SK-N-SH (cell line): Measurements from ENCODE around the gene UNK. TPM values are rescaled to one million over a fixed set of nuclear protein-coding genes. Genes with fewer than 3 reads are reported as not detected.

Source experiments
- CTCF ChIA-PET: fragments of 300-600, 350-600 bp; formaldehyde crosslinking; extraction: SDS; loops from one replicate; lab custom pipeline; 2021; lab: Yijun Ruan, JAX
- POLR2A ChIA-PET: fragments of 350-600 bp; sonication (Branson Sonifier 250); formaldehyde crosslinking; extraction: SDS; loops from one replicate; lab custom pipeline; 2020; ENCODE audit warnings: antibody characterized with exemption, inconsistent platforms; lab: Yijun Ruan, JAX
- DNase-seq: peaks from one replicate; pipeline ENCODE4 v3.0.0; 2012
- H2AFZ ChIP-seq: fragments of 200-600 bp; sonication (generic); 2 replicates; pipeline ENCODE4 v1.8.1; 2016; ENCODE audit warnings: antibody characterized with exemption, mild to moderate bottlenecking, low read depth
- H3F3A ChIP-seq: fragments of 200-600 bp; sonication (generic); replicated peaks from 2 replicates; pipeline ENCODE3; 2016; ENCODE audit warnings: antibody characterized with exemption, mild to moderate bottlenecking; ENCODE audit not compliant: insufficient read depth
- H3K27ac ChIP-seq, 2 experiments: fragments of 200-500 bp in 1 of 2; fragments of 200-600 bp in 1 of 2; sonication (Bioruptor generic) in 1 of 2; sonication (generic), shearing (Covaris generic) in 1 of 2; 2 replicates each; pipeline versions ENCODE4 v1.5.1 to v1.6.1; 2014 to 2016; ENCODE audit warnings: low read depth in 2 of 2, inconsistent platforms in 1 of 2, low read length in 1 of 2, mild to moderate bottlenecking in 1 of 2, mixed read lengths in 1 of 2
- H3K27me3 ChIP-seq: fragments of 200-600 bp; sonication (generic), shearing (Covaris generic); 2 replicates; pipeline ENCODE4 v1.6.1; 2016; ENCODE audit warnings: mixed run types; ENCODE audit not compliant: insufficient read depth
- H3K36me3 ChIP-seq, 2 experiments: fragments of 200-500 bp in 1 of 2; fragments of 200-600 bp in 1 of 2; sonication (Bioruptor generic) in 1 of 2; sonication (generic) in 1 of 2; replicated peaks in 1 of 2; 2 replicates each; pipeline versions ENCODE3 to v1.5.1; 2014 to 2016; ENCODE audit warnings: low read length in 1 of 2, mild to moderate bottlenecking in 1 of 2; ENCODE audit not compliant: insufficient read depth in 2 of 2, control insufficient read depth in 1 of 2
- H3K4me1 ChIP-seq, 2 experiments: fragments of 200-500 bp in 1 of 2; fragments of 200-600 bp in 1 of 2; sonication (Bioruptor generic) in 1 of 2; sonication (generic), shearing (Covaris generic) in 1 of 2; 2 replicates each; pipeline versions ENCODE4 v1.5.1 to v1.6.1; 2014 to 2016; ENCODE audit warnings: low read depth in 1 of 2, low read length in 1 of 2, mixed run types in 1 of 2; ENCODE audit not compliant: insufficient read depth in 2 of 2, control insufficient read depth in 1 of 2
- H3K4me2 ChIP-seq: fragments of 200-600 bp; sonication (generic), shearing (Covaris generic); 2 replicates; pipeline ENCODE4 v1.6.1; 2017; ENCODE audit warnings: mixed run types
- H3K4me3 ChIP-seq, 2 experiments: fragments of 200-500 bp in 1 of 2; fragments of 200-600 bp in 1 of 2; sonication (Bioruptor generic) in 1 of 2; sonication (generic), shearing (Covaris generic) in 1 of 2; 2 replicates each; pipeline versions ENCODE4 v1.5.1 to v1.8.1; 2014 to 2016; ENCODE audit warnings: low read depth in 2 of 2, inconsistent platforms in 1 of 2, low read length in 1 of 2, mild to moderate bottlenecking in 1 of 2, mixed read lengths in 1 of 2, moderate library complexity in 1 of 2
- H3K79me2 ChIP-seq: fragments of 200-600 bp; sonication (generic); 2 replicates; pipeline ENCODE4 v1.8.1; 2017; ENCODE audit warnings: mild to moderate bottlenecking; ENCODE audit not compliant: insufficient read depth
- H3K9ac ChIP-seq: fragments of 200-600 bp; sonication (generic); 2 replicates; pipeline ENCODE4 v1.6.1; 2017; ENCODE audit warnings: mixed run types
- H3K9me2 ChIP-seq: fragments of 200-600 bp; sonication (generic); 2 replicates; pipeline ENCODE4 v1.6.1; 2017; ENCODE audit warnings: mixed run types
- H3K9me3 ChIP-seq: fragments of 200-600 bp; sonication (generic); 2 replicates; pipeline ENCODE4 v1.6.1; 2017; ENCODE audit warnings: mixed run types, mild to moderate bottlenecking, moderate library complexity
- H4K20me1 ChIP-seq: fragments of 200-600 bp; sonication (generic); 2 replicates; pipeline ENCODE4 v1.6.1; 2017; ENCODE audit warnings: mild to moderate bottlenecking, mixed run types; ENCODE audit not compliant: insufficient read depth
- CHD2 ChIP-seq: fragments of 150-350 bp; IDR thresholded peaks from 2 replicates; pipeline ENCODE4 v1.6.1; 2018; ENCODE audit warnings: low read length; ENCODE audit not compliant: partially characterized antibody
- FOSL2 ChIP-seq: IDR thresholded peaks from 2 replicates; pipeline ENCODE4 v1.4.0; 2012; ENCODE audit warnings: low read depth, mild to moderate bottlenecking, moderate library complexity, borderline replicate concordance
- FOXM1 ChIP-seq: IDR thresholded peaks from 2 replicates; pipeline ENCODE4 v1.4.0; 2012; ENCODE audit warnings: low read depth, mild to moderate bottlenecking
- GABPA ChIP-seq: IDR thresholded peaks from 2 replicates; pipeline ENCODE4 v1.4.0; 2012; ENCODE audit warnings: low read depth, mild to moderate bottlenecking
- JUND ChIP-seq: IDR thresholded peaks from 2 replicates; pipeline ENCODE4 v1.4.0; 2012
- MXI1 ChIP-seq: IDR thresholded peaks from 2 replicates; pipeline ENCODE4 v1.6.1; 2012; ENCODE audit warnings: mild to moderate bottlenecking, low read depth, low read length, improper control_type of control experiment
- NFIC ChIP-seq: IDR thresholded peaks from 2 replicates; pipeline ENCODE4 v1.4.0; 2012; ENCODE audit warnings: borderline replicate concordance
- NRF1 ChIP-seq: IDR thresholded peaks from 2 replicates; pipeline ENCODE4 v1.6.1; 2012; ENCODE audit warnings: low read depth, mild to moderate bottlenecking, low read length
- RCOR1 ChIP-seq: fragments of 150-350 bp; IDR thresholded peaks from 2 replicates; pipeline ENCODE4 v1.6.1; 2017; ENCODE audit warnings: antibody characterized with exemption, low read length
- RXRA ChIP-seq: IDR thresholded peaks from 2 replicates; pipeline ENCODE4 v1.4.0; 2012; ENCODE audit warnings: low read depth, mild to moderate bottlenecking, borderline replicate concordance
- SIN3A ChIP-seq: IDR thresholded peaks from 2 replicates; pipeline ENCODE4 v1.6.1; 2012; ENCODE audit warnings: low read depth, mild to moderate bottlenecking, low read length, moderate library complexity, borderline replicate concordance
- TCF12 ChIP-seq: IDR thresholded peaks from 2 replicates; pipeline ENCODE4 v1.4.0; 2012
- TEAD4 ChIP-seq: IDR thresholded peaks from 2 replicates; pipeline ENCODE4 v1.4.0; 2012; ENCODE audit warnings: mild to moderate bottlenecking, borderline replicate concordance; ENCODE audit not compliant: insufficient read depth
- YY1 ChIP-seq: IDR thresholded peaks from 2 replicates; pipeline ENCODE4 v1.4.0; 2012; ENCODE audit warnings: low read depth, mild to moderate bottlenecking
- WGBS: methylation state at CpG from one replicate; pipeline ENCODE4 v1.1.6; 2017; ENCODE audit warnings: low lambda C conversion rate; 5-methylcytosine and 5-hydroxymethylcytosine counted together
- polyA plus RNA-seq, 3 experiments: library from polyadenylated mRNA; depleted of rRNA; stranded (reverse); fragments of >200 nt; gene quantifications; 2 replicates each; pipeline ENCODE4 v1.2.3, GENCODE V29; 2012
- TF ChIP-seq, protein P1 (sequence below): IDR thresholded peaks from 2 replicates; pipeline ENCODE4 v1.4.0; 2012; ENCODE audit warnings: low read depth
- TF ChIP-seq, protein P2 (sequence below): IDR thresholded peaks from 2 replicates; pipeline ENCODE4 v1.4.0; 2012; ENCODE audit warnings: low read depth, borderline replicate concordance
- TF ChIP-seq, protein P3 (sequence below): IDR thresholded peaks from 2 replicates; pipeline ENCODE4 v1.4.0; 2012; ENCODE audit warnings: low read depth, borderline replicate concordance
- TF ChIP-seq, protein P4 (sequence below): fragments of 150-350 bp; IDR thresholded peaks from 2 replicates; pipeline ENCODE4 v1.6.1; 2016; ENCODE audit warnings: mild to moderate bottlenecking, low read depth, low read length
- TF ChIP-seq, protein P5 (sequence below): IDR thresholded peaks from 2 replicates; pipeline ENCODE4; 2012

Gene UNK
- polyA plus RNA-seq, 1 of the 3 experiments (the other 2 are of a cell fraction), result 24.8 TPM

DNA sequence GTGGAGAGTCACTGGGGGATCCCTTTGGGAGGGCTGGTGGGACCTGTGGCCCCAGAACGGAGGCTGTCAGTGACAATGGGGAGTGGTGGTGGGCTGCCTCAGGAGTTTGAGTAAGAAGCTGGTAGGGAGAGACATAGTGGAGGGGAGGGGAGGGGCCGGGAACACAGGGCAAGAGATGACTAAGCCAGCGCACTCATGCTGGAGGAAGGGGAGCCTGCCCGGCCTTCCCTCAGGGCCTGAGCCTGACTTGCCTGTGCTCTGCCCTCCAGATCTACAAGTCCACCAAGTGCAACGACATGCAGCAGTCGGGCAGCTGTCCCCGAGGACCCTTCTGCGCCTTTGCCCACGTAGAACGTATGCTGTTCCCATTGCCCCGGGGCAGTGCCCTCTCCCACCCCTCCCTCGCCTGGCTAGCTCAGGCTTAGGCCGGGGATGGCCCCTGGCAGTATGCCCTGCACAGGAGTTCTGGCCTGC is 30.3 kb downstream of the UNK start:
- Histone ChIP-seq H3K4me3 (no peak overlapping the region), H3K27ac (peak overlapping the region; percentile 29 to 63; a peak in 3 of 4 replicates), H3K27me3 (no peaks in the 10 kb centered on the region), H3K36me3 (peaks cover 20 to 63% of the 10 kb centered on the region in 2 experiments), H3K4me2 (no peak overlapping the region), H3K9me3 (no peaks in the 10 kb centered on the region), H2AFZ (peak overlapping the region; percentile 57; the same call in 1 of the 2 replicates), H4K20me1 (no peaks in the 10 kb centered on the region), H3K4me1 (peaks cover 0 to 10% of the 10 kb centered on the region in 2 experiments; a peak in 3 of 4 replicates), H3K9me2 (no peaks in the 10 kb centered on the region), H3K79me2 (no peaks in the 10 kb centered on the region), H3F3A (peaks cover 9% of the 10 kb centered on the region), H3K9ac (peak overlapping the region; percentile 61)
- peak; percentile 47 for DNase-seq
- WGBS, result 59% methylated on average over 13 of the region's 13 CpGs
- TF ChIP-seq NFIC, result peak; percentile 43; the same call in 1 of the 2 replicates
- TF ChIP-seq, protein P1, sequence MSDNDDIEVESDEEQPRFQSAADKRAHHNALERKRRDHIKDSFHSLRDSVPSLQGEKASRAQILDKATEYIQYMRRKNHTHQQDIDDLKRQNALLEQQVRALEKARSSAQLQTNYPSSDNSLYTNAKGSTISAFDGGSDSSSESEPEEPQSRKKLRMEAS, result peak; percentile 73
- TF ChIP-seq, protein P2, sequence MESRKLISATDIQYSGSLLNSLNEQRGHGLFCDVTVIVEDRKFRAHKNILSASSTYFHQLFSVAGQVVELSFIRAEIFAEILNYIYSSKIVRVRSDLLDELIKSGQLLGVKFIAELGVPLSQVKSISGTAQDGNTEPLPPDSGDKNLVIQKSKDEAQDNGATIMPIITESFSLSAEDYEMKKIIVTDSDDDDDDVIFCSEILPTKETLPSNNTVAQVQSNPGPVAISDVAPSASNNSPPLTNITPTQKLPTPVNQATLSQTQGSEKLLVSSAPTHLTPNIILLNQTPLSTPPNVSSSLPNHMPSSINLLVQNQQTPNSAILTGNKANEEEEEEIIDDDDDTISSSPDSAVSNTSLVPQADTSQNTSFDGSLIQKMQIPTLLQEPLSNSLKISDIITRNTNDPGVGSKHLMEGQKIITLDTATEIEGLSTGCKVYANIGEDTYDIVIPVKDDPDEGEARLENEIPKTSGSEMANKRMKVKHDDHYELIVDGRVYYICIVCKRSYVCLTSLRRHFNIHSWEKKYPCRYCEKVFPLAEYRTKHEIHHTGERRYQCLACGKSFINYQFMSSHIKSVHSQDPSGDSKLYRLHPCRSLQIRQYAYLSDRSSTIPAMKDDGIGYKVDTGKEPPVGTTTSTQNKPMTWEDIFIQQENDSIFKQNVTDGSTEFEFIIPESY, result no peak
- TF ChIP-seq FOSL2, result peak; percentile 79; the same call in 1 of the 2 replicates
- 0 out of 2 replicates have a peak, but pooled peaks have one; percentile 9 for TF ChIP-seq NRF1
- no peak for TF ChIP-seq RCOR1
- TF ChIP-seq MXI1, result no peak
- 0 out of 2 replicates have a peak, but pooled peaks have one; percentile 0 for TF ChIP-seq SIN3A
- ChIA-PET POLR2A (interaction anchor here (1.0 to 1.7 kb wide), 2 partner anchors 35 to 41 kb away, joined by 3 to 9 read pairs; no protein-coding TSS in a partner anchor), CTCF (interaction anchor here (0.7 to 7.6 kb wide), 9 partner anchors 12 to 61 kb away, joined by 3 to 90 read pairs (median 5); partner anchors contain the start of gene UNC13D)

DNA sequence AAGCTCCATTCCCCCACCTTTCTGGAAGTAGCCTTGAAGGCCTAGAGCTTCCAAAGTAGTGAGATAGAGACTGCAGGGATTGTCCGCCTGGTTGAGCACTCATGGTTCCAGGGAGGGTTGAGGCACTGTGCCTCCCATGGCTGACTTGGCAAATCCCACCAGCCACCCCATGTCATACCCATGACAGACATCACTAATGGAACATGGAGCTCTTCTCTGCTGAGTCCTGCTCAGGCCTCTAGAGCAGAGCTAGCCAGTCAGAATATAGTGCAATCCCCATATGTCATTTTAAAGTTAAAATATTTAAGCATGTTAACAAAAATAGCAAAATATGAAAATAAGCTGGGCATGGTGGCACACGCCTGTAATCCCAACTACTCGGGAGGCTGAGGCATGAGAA is 30.8 kb downstream of the UNK start:
- H3K9ac ChIP-seq, result peak overlapping the region; percentile 61
- H3K4me1 ChIP-seq, result peaks cover 3 to 10% of the 10 kb centered on the region in 2 experiments; a peak in 3 of 4 replicates
- no peaks in the 10 kb centered on the region for H3K9me2 ChIP-seq
- DNase-seq, result no peak
- no peaks in the 10 kb centered on the region for H3K27me3 ChIP-seq
- H3K36me3 ChIP-seq, result peaks cover 20 to 64% of the 10 kb centered on the region in 2 experiments
- H3K4me2 ChIP-seq, result no peak overlapping the region
- peaks cover 9% of the 10 kb centered on the region for H3F3A ChIP-seq
- H2AFZ ChIP-seq, result no peak overlapping the region
- H4K20me1 ChIP-seq, result no peaks in the 10 kb centered on the region
- H3K79me2 ChIP-seq, result no peaks in the 10 kb centered on the region
- H3K4me3 ChIP-seq, result no peak overlapping the region
- TF ChIP-seq, protein P2, result no peak
- TF ChIP-seq FOXM1, result no peak
- TF ChIP-seq, protein P3, sequence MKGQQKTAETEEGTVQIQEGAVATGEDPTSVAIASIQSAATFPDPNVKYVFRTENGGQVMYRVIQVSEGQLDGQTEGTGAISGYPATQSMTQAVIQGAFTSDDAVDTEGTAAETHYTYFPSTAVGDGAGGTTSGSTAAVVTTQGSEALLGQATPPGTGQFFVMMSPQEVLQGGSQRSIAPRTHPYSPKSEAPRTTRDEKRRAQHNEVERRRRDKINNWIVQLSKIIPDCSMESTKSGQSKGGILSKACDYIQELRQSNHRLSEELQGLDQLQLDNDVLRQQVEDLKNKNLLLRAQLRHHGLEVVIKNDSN, result no peak
- TF ChIP-seq, protein P4, sequence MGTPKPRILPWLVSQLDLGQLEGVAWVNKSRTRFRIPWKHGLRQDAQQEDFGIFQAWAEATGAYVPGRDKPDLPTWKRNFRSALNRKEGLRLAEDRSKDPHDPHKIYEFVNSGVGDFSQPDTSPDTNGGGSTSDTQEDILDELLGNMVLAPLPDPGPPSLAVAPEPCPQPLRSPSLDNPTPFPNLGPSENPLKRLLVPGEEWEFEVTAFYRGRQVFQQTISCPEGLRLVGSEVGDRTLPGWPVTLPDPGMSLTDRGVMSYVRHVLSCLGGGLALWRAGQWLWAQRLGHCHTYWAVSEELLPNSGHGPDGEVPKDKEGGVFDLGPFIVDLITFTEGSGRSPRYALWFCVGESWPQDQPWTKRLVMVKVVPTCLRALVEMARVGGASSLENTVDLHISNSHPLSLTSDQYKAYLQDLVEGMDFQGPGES, result no peak
- TF ChIP-seq NFIC, result no peak
- no peak for TF ChIP-seq RXRA
- no peak for TF ChIP-seq FOSL2
- TF ChIP-seq GABPA, result no peak
- no peak for TF ChIP-seq JUND
- TF ChIP-seq NRF1, result no peak
- no peak for TF ChIP-seq TCF12
- no peak for TF ChIP-seq YY1
- TF ChIP-seq, protein P5, sequence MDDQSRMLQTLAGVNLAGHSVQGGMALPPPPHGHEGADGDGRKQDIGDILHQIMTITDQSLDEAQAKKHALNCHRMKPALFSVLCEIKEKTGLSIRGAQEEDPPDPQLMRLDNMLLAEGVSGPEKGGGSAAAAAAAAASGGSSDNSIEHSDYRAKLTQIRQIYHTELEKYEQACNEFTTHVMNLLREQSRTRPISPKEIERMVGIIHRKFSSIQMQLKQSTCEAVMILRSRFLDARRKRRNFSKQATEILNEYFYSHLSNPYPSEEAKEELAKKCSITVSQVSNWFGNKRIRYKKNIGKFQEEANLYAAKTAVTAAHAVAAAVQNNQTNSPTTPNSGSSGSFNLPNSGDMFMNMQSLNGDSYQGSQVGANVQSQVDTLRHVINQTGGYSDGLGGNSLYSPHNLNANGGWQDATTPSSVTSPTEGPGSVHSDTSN, result no peak
- no peak for TF ChIP-seq TEAD4
- TF ChIP-seq CHD2, result no peak
- no peaks in the 10 kb centered on the region for H3K9me3 ChIP-seq
- 98% methylated on average over 3 of the region's 3 CpGs for WGBS
- peak overlapping the region; percentile 29 to 63; a peak in 3 of 4 replicates for H3K27ac ChIP-seq
- ChIA-PET POLR2A (interaction anchor here (1.0 to 1.2 kb wide), 2 partner anchors 35 to 40 kb away, joined by 3 read pairs; no protein-coding TSS in a partner anchor), CTCF (interaction anchor here (0.7 to 7.6 kb wide), 9 partner anchors 13 to 62 kb away, joined by 3 to 90 read pairs (median 5); partner anchors contain the start of gene UNC13D)
